Left lung (tissue), 10 donors: ENCODE results near the gene ADGRB3. TPM values are rescaled to one million over a fixed set of nuclear protein-coding genes. Genes with fewer than 3 reads are reported as not detected.
A peak's percentile ranks its signal among the peaks of the same experiment; 100 is the strongest.
"Not testable (repeated sequence)": the region's sequence is repeated elsewhere in the genome, so short reads cannot be mapped to it uniquely, and the experiment has no call there.

Source experiments
- ATAC-seq: fragments of 200-7000 bp; cut with Tn5 transposase; one replicate; pipeline ENCODE4 v1.9.1; 2020; ENCODE audit warnings: moderate library complexity
- DNase-seq, 4 donors: peaks; one replicate each; pipeline ENCODE4 v3.0.0-alpha.2; 2013 to 2020
- H3K27ac ChIP-seq, 2 donors: fragments of 200-600 bp; sonication (generic) in 1 of 2; one replicate each; pipeline versions ENCODE4 v1.5.0 to v1.8.0; 2020 to 2021
- H3K27me3 ChIP-seq, 2 donors: fragments of 200-600 bp; sonication (generic) in 1 of 2; one replicate each; pipeline versions ENCODE4 v1.5.0 to v1.8.0; 2020 to 2021
- H3K36me3 ChIP-seq, 2 donors: fragments of 200-600 bp; sonication (generic) in 1 of 2; one replicate each; pipeline versions ENCODE4 v1.5.0 to v1.8.0; 2020 to 2021
- H3K4me1 ChIP-seq, 2 donors: fragments of 200-600 bp; one replicate each; pipeline ENCODE4 v1.8.0; 2021
- H3K4me3 ChIP-seq, 2 donors: fragments of 200-600 bp; sonication (generic) in 1 of 2; one replicate each; pipeline versions ENCODE4 v1.5.0 to v1.8.0; 2020 to 2021; ENCODE audit warnings: mild to moderate bottlenecking in 1 of 2
- H3K9me3 ChIP-seq, 2 donors: fragments of 200-600 bp; sonication (generic) in 1 of 2; one replicate each; pipeline versions ENCODE4 v1.5.0 to v1.8.0; 2020 to 2021
- CTCF ChIP-seq, 2 donors: fragments of 200-600 bp; sonication (generic) in 1 of 2; IDR thresholded peaks; one replicate each; pipeline versions ENCODE4 v1.5.0 to v1.8.0; 2021; ENCODE audit warnings: antibody characterized with exemption in 2 of 2
- intact Hi-C, 2 donors: fragments of 100-400 bp; cut with DNase I; formaldehyde crosslinking; loops; one replicate each; pipeline versions ENCODE4 v1.11.2 to v1.14.2; 2022
- polyA plus RNA-seq, 6 donors: library from polyadenylated mRNA; unstranded; fragments of 120-200 nt; gene quantifications; one replicate each; pipeline ENCODE4 v1.2.1, GENCODE V29; 2013; ENCODE audit not compliant: insufficient read length in 6 of 6
- total RNA-seq, 2 donors: library from RNA; stranded (reverse); fragmentation: NEBNext Ultra II Directional; extraction: Animal tissue kit (Norgen Biotek cat#: 25700); gene quantifications; one replicate each; pipeline ENCODE4 v1.2.1, GENCODE V29; 2021
- donor health status: DM: no; HTN: yes; CAD: no.
- donor health status: DM: no; HTN: no; CAD: no.

ADGRB3 gene
- total and polyA plus RNA-seq, 8 donors: 2.0 to 22.4 (median 13.7) TPM

DNA sequence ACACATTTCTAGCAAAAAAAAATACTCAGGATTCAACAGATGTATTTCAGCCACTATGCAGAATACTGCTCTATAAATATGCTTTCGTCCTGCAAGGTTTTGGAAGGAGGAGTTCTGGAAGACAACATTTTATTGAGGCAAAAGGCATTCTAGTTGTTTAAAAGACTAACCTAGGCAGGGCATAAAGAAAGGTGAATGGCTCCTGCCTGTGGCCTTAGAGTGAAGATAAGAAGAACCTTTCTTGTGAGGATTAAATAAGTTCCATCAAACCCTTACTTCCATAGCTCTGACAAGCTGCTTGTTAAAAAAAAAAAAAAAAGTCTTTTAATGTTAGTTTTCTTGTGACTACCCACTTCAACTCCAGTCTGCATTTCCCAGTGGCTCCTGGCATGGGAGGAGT, 139.8 kb downstream of the ADGRB3 start:
- Histone ChIP-seq H3K27ac (no peak overlapping the region), H3K4me3 (no peak overlapping the region), H3K27me3 (no peaks in the 10 kb centered on the region), H3K36me3 (no peaks in the 10 kb centered on the region), H3K9me3 (no peaks in the 10 kb centered on the region), H3K4me1 (no peaks in the 10 kb centered on the region)
- ATAC-seq (no peak), DNase-seq (no peak)
- intact Hi-C loops: loop anchor here in 1 of 2 donors (5.0 kb wide), 1 partner anchor 138 kb away; the partner anchor contains the start of gene ADGRB3
- no peak for TF ChIP-seq CTCF (IDR thresholded peaks at IDR 0.05)

- no peak overlapping the region for H3K4me3 ChIP-seq
- H3K27ac ChIP-seq: no peak overlapping the region
- H3K36me3 ChIP-seq: no peaks in the 10 kb centered on the region
- no peak for ATAC-seq
- no peaks in the 10 kb centered on the region for H3K9me3 ChIP-seq
- intact Hi-C loops: loop anchor here in 1 of 2 donors (5.0 kb wide), 1 partner anchor 139 kb away; the partner anchor contains the start of gene ADGRB3
- no peaks in the 10 kb centered on the region for H3K4me1 ChIP-seq
- DNase-seq: no peak
- H3K27me3 ChIP-seq: no peaks in the 10 kb centered on the region
- no peak for TF ChIP-seq CTCF (IDR thresholded peaks at IDR 0.05)
Observed at GRCh38 chr6:68776354-68776753, 141.3 kb downstream of the ADGRB3 start.

GRCh38 chr6:68777956-68778355, 142.9 kb downstream of the ADGRB3 start:
- TF ChIP-seq CTCF (IDR thresholded peaks at IDR 0.05): no peak
- H3K4me1 ChIP-seq: no peaks in the 10 kb centered on the region
- H3K27ac ChIP-seq: no peak overlapping the region
- no peaks in the 10 kb centered on the region for H3K27me3 ChIP-seq
- intact Hi-C loops: loop anchor here in 1 of 2 donors (5.0 kb wide), 1 partner anchor 141 kb away; the partner anchor contains the start of gene ADGRB3
- no peaks in the 10 kb centered on the region for H3K36me3 ChIP-seq
- DNase-seq (no peak), ATAC-seq (no peak)
- H3K4me3 ChIP-seq: no peak overlapping the region
- H3K9me3 ChIP-seq: no peaks in the 10 kb centered on the region

DNA sequence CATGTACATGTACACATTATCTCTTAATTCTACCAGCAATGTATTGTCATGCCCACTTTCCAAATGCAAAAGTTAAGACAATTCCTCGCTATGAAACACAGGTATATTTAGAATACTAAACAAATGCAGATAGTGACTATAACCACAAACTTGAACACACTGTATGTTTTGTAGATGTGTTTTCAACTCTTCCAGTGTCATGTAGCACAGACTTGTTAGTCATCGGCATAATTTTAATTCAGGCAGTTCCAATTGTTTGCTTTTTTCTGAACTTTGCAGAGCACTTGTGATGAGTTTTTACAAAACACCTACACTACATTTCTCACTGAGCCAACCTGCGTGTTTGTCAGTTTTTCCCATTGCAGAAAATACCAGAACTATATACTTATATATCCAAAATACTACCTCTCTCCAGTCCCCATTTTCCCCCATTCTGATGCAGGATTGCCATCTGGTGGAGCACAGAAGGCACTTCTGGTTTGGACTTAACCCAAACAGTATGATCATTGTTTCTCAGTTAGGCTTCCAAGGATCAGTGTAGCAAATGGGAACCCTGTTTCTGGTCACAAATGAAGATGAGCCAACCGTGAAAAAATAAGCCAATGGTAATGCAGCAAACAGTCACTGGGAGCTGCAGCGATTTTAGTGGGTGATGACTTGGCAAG, 143.4 kb downstream of the ADGRB3 start:
- H3K4me3 ChIP-seq: no peak overlapping the region
- no peak overlapping the region for H3K27ac ChIP-seq
- no peaks in the 10 kb centered on the region for H3K4me1 ChIP-seq
- intact Hi-C loops: loop anchor here in 1 of 2 donors (5.0 kb wide), 1 partner anchor 141 kb away; the partner anchor contains the start of gene ADGRB3
- H3K36me3 ChIP-seq: no peaks in the 10 kb centered on the region
- DNase-seq (peak in 2 of 4 donors; percentile 68 to 83), ATAC-seq (peak; percentile 77)
- no peaks in the 10 kb centered on the region for H3K9me3 ChIP-seq
- H3K27me3 ChIP-seq: no peaks in the 10 kb centered on the region
- TF ChIP-seq CTCF (IDR thresholded peaks at IDR 0.05): peak; percentile 32 to 51

DNA sequence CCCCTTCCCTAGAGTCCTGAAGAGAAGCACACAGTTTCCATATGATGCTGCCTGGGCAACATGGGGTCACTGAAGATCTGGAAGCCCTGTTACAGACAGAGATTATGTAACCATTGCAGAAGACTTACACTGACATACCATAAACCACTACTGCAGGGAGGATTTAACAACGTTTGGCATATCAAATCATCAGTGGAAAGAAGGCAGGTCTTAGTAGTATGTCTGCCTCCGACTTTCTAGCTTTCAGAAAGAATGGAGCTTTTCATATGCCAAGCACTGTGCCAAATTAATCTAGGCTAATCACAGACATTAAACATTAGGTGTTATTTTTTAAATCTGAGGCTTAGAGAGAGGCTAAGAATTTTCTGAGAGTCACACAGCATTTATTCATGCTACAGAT, 144.3 kb downstream of the ADGRB3 start:
- TF ChIP-seq CTCF (IDR thresholded peaks at IDR 0.05): no peak

GRCh38 chr6:68790128-68790527, 155.0 kb downstream of the ADGRB3 start:
- intact Hi-C loops, H3K36me3 ChIP-seq, H3K9me3 ChIP-seq, H3K27ac ChIP-seq, ATAC-seq, H3K27me3 ChIP-seq, H3K4me3 ChIP-seq, H3K4me1 ChIP-seq: not testable (repeated sequence)
- peak in 1 of 4 donors; percentile 40 for DNase-seq

More for the DNA sequence above, 144.3 kb downstream of the ADGRB3 start:
- no peak overlapping the region for H3K4me3 ChIP-seq
- ATAC-seq: no peak
- no peaks in the 10 kb centered on the region for H3K9me3 ChIP-seq
- H3K4me1 ChIP-seq: no peaks in the 10 kb centered on the region
- H3K27me3 ChIP-seq: no peaks in the 10 kb centered on the region
- intact Hi-C loops: loop anchor here in 1 of 2 donors (5.0 kb wide), 1 partner anchor 142 kb away; the partner anchor contains the start of gene ADGRB3
- no peak for DNase-seq
- H3K36me3 ChIP-seq: no peaks in the 10 kb centered on the region
- H3K27ac ChIP-seq: no peak overlapping the region

- intact Hi-C loops, H3K9me3 ChIP-seq, H3K36me3 ChIP-seq, H3K4me1 ChIP-seq, H3K4me3 ChIP-seq, H3K27ac ChIP-seq, DNase-seq, ATAC-seq, H3K27me3 ChIP-seq: not testable (repeated sequence)
Observed at GRCh38 chr6:68814976-68815375, 179.9 kb downstream of the ADGRB3 start.
